HG03439 (cell line): ENCODE results near the gene FSD2.
"Not testable (repeated sequence)": the region's sequence is repeated elsewhere in the genome, so short reads cannot be mapped to it uniquely, and the experiment has no call there.

Source experiments
- ATAC-seq: cut with Tn5 transposase; IDR thresholded peaks from one replicate; pipeline ENCODE4 v1.9.1; 2021; ENCODE audit warnings: mild to moderate bottlenecking, moderate library complexity; ENCODE audit not compliant: unreplicated experiment

Gene FSD2

GRCh38 chr15:82831894-82832600 is 26.2 kb upstream of the FSD2 start:
- peak; percentile 5 for ATAC-seq

GRCh38 chr15:82830427-82831173 is 24.7 kb upstream of the FSD2 start:
- ATAC-seq: no peak

GRCh38 chr15:82829234-82829633 is 23.4 kb upstream of the FSD2 start:
- no peak for ATAC-seq

GRCh38 chr15:82828075-82828474 is 22.2 kb upstream of the FSD2 start:
- no peak for ATAC-seq

- no peak for ATAC-seq
These were observed 17.2 kb upstream of the FSD2 start for GRCh38 chr15:82823049-82823448.

- ATAC-seq: not testable (repeated sequence)
These were observed 16.0 kb upstream of the FSD2 start for GRCh38 chr15:82821851-82822250.

- not testable (repeated sequence) for ATAC-seq
These were observed 15.5 kb upstream of the FSD2 start for GRCh38 chr15:82821396-82821795.

GRCh38 chr15:82820128-82820527 is 14.3 kb upstream of the FSD2 start:
- ATAC-seq: no peak

GRCh38 chr15:82812994-82813393 is 7.1 kb upstream of the FSD2 start:
- no peak for ATAC-seq

- no peak for ATAC-seq
These were observed 5.1 kb upstream of the FSD2 start for GRCh38 chr15:82810890-82811426.

GRCh38 chr15:82810061-82810889 is 4.4 kb upstream of the FSD2 start:
- ATAC-seq: peak; percentile 3

GRCh38 chr15:82809308-82810060 is 3.6 kb upstream of the FSD2 start, which contains the start of gene WHAMM:
Gene WHAMM, plus strand, starts transcription at chr15:82809628. Its CDS starts 99 bp downstream, at chr15:82809727.
- peak; percentile 92 for ATAC-seq

- ATAC-seq: no peak
These were observed 2.8 kb upstream of the FSD2 start for GRCh38 chr15:82808634-82809041.

GRCh38 chr15:82807920-82808633 is 2.2 kb upstream of the FSD2 start:
- ATAC-seq: no peak

GRCh38 chr15:82804575-82804949 is 1.3 kb downstream of the FSD2 start:
- no peak for ATAC-seq

- no peak for ATAC-seq
These were observed 1.9 kb downstream of the FSD2 start for GRCh38 chr15:82803793-82804574.

GRCh38 chr15:82802497-82802896 is 3.4 kb downstream of the FSD2 start:
- ATAC-seq: no peak

GRCh38 chr15:82799183-82799841 is 6.6 kb downstream of the FSD2 start:
- ATAC-seq: no peak
